GM21737 (cell line): ENCODE measurements around the gene MGLL.

Source experiments
- ATAC-seq: cut with Tn5 transposase; IDR thresholded peaks from one replicate; pipeline ENCODE4 v1.9.1; 2021; ENCODE audit warnings: mild to moderate bottlenecking, moderate library complexity; ENCODE audit not compliant: unreplicated experiment

Gene MGLL

GRCh38 chr3:127644641-127645370 is 177.5 kb downstream of the MGLL start:
- no peak for ATAC-seq

GRCh38 chr3:127640042-127640355 is 182.3 kb downstream of the MGLL start:
- ATAC-seq: no peak

GRCh38 chr3:127639173-127640041 is 182.9 kb downstream of the MGLL start:
- no peak for ATAC-seq
